Stimulated activated CD4-positive, alpha-beta T cell treated with anti-CD3 and anti-CD28 coated beads, Interleukin-1b, Interleukin-23, amount 100 ng/mL, for 1 hour (primary cell): ENCODE measurements around the gene MICAL2.

Experiments used
- DNase-seq, 2 donors: peaks; one replicate each; pipeline ENCODE4 v3.0.0-alpha.2; 2020; ENCODE audit warnings: low read depth in 2 of 2

MICAL2 gene

GRCh38 chr11:12246147-12246546 is 135.8 kb downstream of the MICAL2 start:
- DNase-seq, result no peak

- DNase-seq, result no peak
These were observed 136.6 kb downstream of the MICAL2 start for GRCh38 chr11:12246989-12247388.

- DNase-seq, result no peak
These were observed 137.3 kb downstream of the MICAL2 start for GRCh38 chr11:12247543-12248254.

- DNase-seq, result no peak
These were observed 137.9 kb downstream of the MICAL2 start for GRCh38 chr11:12248330-12248729.

- DNase-seq, result no peak
These were observed 139.3 kb downstream of the MICAL2 start for GRCh38 chr11:12249590-12250260.

- DNase-seq, result no peak
These were observed 141.5 kb downstream of the MICAL2 start for GRCh38 chr11:12251666-12252560.

GRCh38 chr11:12253843-12254281 is 143.5 kb downstream of the MICAL2 start:
- DNase-seq, result no peak

- DNase-seq, result no peak
These were observed 148.1 kb downstream of the MICAL2 start for GRCh38 chr11:12258451-12258850.

GRCh38 chr11:12259956-12260355 is 149.6 kb downstream of the MICAL2 start:
- DNase-seq, result no peak

- no peak for DNase-seq
These were observed 150.5 kb downstream of the MICAL2 start for GRCh38 chr11:12260731-12261521.

GRCh38 chr11:12261551-12261950 is 151.2 kb downstream of the MICAL2 start:
- DNase-seq, result no peak

- DNase-seq, result no peak
These were observed 152.8 kb downstream of the MICAL2 start for GRCh38 chr11:12263141-12263693.

GRCh38 chr11:12264361-12264760 is 154.0 kb downstream of the MICAL2 start:
- DNase-seq, result no peak

GRCh38 chr11:12266132-12266531 is 155.7 kb downstream of the MICAL2 start:
- DNase-seq, result no peak

GRCh38 chr11:12266943-12267342 is 156.6 kb downstream of the MICAL2 start:
- no peak for DNase-seq

GRCh38 chr11:12267921-12268320 is 157.5 kb downstream of the MICAL2 start:
- DNase-seq, result no peak

- no peak for DNase-seq
These were observed 158.7 kb downstream of the MICAL2 start for GRCh38 chr11:12269104-12269441.

- no peak for DNase-seq
These were observed 159.2 kb downstream of the MICAL2 start for GRCh38 chr11:12269446-12270214.

- no peak for DNase-seq
These were observed 159.9 kb downstream of the MICAL2 start for GRCh38 chr11:12270215-12270797.

- no peak for DNase-seq
These were observed 160.4 kb downstream of the MICAL2 start for GRCh38 chr11:12270817-12271216.
